ENCODE results near the gene BACH2. TPM values are rescaled to one million over a fixed set of nuclear protein-coding genes. Genes with fewer than 3 reads are reported as not detected.

Gene BACH2
- total RNA-seq, 1 donor from 2014 or later: 5.0 TPM

GRCh38 chr6:90294008-90294511 lies 2.6 kb downstream of the BACH2 start:
- TF ChIP-seq, protein P1, sequence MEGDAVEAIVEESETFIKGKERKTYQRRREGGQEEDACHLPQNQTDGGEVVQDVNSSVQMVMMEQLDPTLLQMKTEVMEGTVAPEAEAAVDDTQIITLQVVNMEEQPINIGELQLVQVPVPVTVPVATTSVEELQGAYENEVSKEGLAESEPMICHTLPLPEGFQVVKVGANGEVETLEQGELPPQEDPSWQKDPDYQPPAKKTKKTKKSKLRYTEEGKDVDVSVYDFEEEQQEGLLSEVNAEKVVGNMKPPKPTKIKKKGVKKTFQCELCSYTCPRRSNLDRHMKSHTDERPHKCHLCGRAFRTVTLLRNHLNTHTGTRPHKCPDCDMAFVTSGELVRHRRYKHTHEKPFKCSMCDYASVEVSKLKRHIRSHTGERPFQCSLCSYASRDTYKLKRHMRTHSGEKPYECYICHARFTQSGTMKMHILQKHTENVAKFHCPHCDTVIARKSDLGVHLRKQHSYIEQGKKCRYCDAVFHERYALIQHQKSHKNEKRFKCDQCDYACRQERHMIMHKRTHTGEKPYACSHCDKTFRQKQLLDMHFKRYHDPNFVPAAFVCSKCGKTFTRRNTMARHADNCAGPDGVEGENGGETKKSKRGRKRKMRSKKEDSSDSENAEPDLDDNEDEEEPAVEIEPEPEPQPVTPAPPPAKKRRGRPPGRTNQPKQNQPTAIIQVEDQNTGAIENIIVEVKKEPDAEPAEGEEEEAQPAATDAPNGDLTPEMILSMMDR (IDR thresholded peaks at IDR 0.05; ENCODE audit: insufficient read depth, low read length, poor library complexity, severe bottlenecking): no peak
- Histone ChIP-seq H3K27me3 (ENCODE audit: control insufficient read depth, insufficient read depth, low read length) (peaks cover 2% of the 10 kb centered on the region), H3K4me3 (ENCODE audit: low read depth, low read length) (no peak overlapping the region), H3K36me3 (ENCODE audit: control insufficient read depth, insufficient read depth, low read length) (no peaks in the 10 kb centered on the region)
- no peak for DNase-seq (ENCODE audit: low read depth)

DNA sequence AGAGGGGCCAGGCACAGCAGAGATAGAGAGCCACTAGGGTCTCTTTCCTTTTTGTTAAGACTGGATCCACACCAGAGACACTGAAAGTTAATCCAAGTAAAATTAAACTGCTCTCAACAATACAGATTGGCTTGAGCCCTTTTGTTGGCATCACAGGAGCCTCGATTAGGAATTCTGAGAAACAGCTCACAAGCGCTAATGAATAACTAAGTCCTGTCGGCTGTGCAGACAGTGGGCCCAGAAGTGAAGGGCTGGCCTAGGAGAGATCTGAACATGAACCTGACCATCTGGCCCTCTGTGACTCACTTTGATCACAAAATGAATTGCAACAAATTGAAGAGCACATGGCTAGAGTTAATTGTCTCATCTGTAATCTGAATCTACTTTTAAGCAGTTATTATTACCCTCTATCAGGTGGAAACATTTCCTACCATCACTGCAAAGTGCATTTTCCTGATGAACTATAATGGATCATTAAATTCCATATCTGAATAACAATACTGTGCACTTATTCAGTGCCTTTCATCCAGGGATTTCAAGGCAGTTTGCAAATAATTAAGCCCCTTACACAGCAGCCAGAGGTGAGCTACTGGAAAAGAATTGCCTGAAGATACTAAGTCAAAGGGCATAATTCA lies 3.2 kb downstream of the BACH2 start:
- no peak for DNase-seq (ENCODE audit: low read depth)
- H3K36me3 ChIP-seq (ENCODE audit: control insufficient read depth, insufficient read depth, low read length): no peaks in the 10 kb centered on the region
- H3K27me3 ChIP-seq (ENCODE audit: control insufficient read depth, insufficient read depth, low read length): peaks cover 2% of the 10 kb centered on the region
- TF ChIP-seq, protein P1 (IDR thresholded peaks at IDR 0.05; ENCODE audit: insufficient read depth, low read length, poor library complexity, severe bottlenecking): no peak
- H3K4me3 ChIP-seq (ENCODE audit: low read depth, low read length): no peak overlapping the region

- DNase-seq (ENCODE audit: low read depth): no peak
- H3K27me3 ChIP-seq (ENCODE audit: control insufficient read depth, insufficient read depth, low read length): peaks cover 2% of the 10 kb centered on the region
- TF ChIP-seq, protein P1 (IDR thresholded peaks at IDR 0.05; ENCODE audit: insufficient read depth, low read length, poor library complexity, severe bottlenecking): no peak
- H3K36me3 ChIP-seq (ENCODE audit: control insufficient read depth, insufficient read depth, low read length): no peaks in the 10 kb centered on the region
- no peak overlapping the region for H3K4me3 ChIP-seq (ENCODE audit: low read depth, low read length)
Observed at GRCh38 chr6:90291565-90291964, 5.1 kb downstream of the BACH2 start.

GRCh38 chr6:90290811-90291420 lies 5.7 kb downstream of the BACH2 start:
- Histone ChIP-seq H3K4me3 (ENCODE audit: low read depth, low read length) (no peak overlapping the region), H3K27me3 (ENCODE audit: control insufficient read depth, insufficient read depth, low read length) (peaks cover 2% of the 10 kb centered on the region), H3K36me3 (ENCODE audit: control insufficient read depth, insufficient read depth, low read length) (no peaks in the 10 kb centered on the region)
- DNase-seq (ENCODE audit: low read depth): no peak
- TF ChIP-seq, protein P1 (IDR thresholded peaks at IDR 0.05; ENCODE audit: insufficient read depth, low read length, poor library complexity, severe bottlenecking): no peak

- no peak for DNase-seq (ENCODE audit: low read depth)
- no peaks in the 10 kb centered on the region for H3K36me3 ChIP-seq (ENCODE audit: control insufficient read depth, insufficient read depth, low read length)
- TF ChIP-seq, protein P1 (IDR thresholded peaks at IDR 0.05; ENCODE audit: insufficient read depth, low read length, poor library complexity, severe bottlenecking): no peak
- no peak overlapping the region for H3K4me3 ChIP-seq (ENCODE audit: low read depth, low read length)
- no peaks in the 10 kb centered on the region for H3K27me3 ChIP-seq (ENCODE audit: control insufficient read depth, insufficient read depth, low read length)
Observed at GRCh38 chr6:90289902-90290301, 6.7 kb downstream of the BACH2 start.

Data from kidney epithelial cell (primary cell).